Stimulated activated CD4-positive, alpha-beta T cell treated with anti-CD3 and anti-CD28 coated beads, Interleukin-2, amount 100 ng/mL, for 48 hours (primary cell): ENCODE results near the gene CHRNA9.

ENCODE experiments used
- DNase-seq, 2 donors: peaks; one replicate each; pipeline ENCODE4 v3.0.0-alpha.2; 2020

CHRNA9 gene

DNA sequence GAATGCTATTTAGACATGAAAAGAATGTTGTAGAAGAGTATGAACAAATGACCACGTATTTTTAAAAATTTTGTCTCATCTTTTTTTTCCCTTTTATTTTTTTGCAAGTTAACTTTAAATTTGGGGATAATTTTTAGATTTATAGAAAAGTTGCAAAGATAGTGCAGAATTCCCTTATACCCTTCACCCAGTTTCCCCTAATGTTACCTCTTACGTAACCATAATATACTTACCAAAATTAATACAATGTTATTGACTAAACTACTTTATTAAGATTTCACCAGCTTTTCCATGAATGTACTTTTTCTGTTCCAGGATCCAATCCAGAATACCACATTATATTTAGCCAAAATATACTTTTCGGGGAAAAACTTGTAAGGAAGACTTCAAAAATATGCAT, 12.3 kb downstream of the CHRNA9 start:
- DNase-seq, result no peak

GRCh38 chr4:40348000-40348399, 12.9 kb downstream of the CHRNA9 start:
- DNase-seq, result no peak

DNA sequence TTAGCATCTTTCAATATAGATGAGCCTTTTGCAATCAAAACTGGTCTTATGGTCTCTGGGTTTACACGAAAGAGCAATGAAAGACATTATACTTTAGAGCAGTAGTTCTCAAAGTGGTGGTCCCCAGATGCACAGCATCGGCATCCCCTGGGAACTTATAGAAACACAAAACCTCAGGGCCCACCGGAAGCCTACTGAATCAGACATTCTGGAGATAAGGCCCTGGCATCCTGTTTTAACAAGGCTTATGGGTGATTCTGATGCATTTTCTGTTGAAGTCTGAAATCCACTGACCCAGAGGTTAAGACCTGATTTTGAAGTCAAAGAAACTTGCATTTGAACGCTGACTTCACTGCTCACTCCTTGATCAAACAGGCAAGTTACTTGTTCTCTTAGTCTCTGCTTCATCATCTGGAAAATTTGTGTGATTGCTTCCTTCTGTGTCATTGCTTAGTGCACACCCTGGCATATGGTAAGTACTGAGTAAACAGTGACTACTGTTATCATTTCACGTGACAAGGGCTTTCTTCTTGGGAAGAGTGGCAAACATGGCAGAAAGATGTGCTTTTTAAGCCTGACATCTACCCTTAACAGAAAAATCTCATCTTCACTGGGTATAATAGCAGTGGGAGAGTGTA, 14.5 kb downstream of the CHRNA9 start:
- no peak for DNase-seq

- DNase-seq, result no peak
Measured at GRCh38 chr4:40350627-40351227, 15.6 kb downstream of the CHRNA9 start.

- no peak for DNase-seq
Measured at GRCh38 chr4:40354158-40354557, 19.0 kb downstream of the CHRNA9 start.

DNA sequence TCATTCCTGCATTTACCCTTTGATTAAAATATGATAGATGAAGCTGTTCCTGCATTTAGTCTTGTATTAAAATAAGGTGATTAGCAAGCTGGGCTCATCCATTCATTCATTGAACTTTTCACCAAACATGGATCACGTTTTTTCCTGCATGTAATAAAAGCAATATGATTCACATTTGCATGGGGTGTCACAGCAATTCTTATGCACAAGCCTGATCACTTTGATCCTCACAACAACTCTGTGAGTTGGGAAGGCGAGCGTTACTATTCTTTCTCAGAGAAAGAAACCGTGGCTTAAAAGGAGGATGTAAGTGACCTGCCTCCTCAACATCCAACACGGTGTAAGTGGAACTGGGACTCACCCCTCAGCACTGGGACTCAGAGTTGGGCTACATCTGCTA, 20.0 kb downstream of the CHRNA9 start:
- DNase-seq, result no peak

GRCh38 chr4:40357738-40358137, 22.6 kb downstream of the CHRNA9 start:
- DNase-seq, result no peak

GRCh38 chr4:40361338-40361737, 26.2 kb downstream of the CHRNA9 start:
- DNase-seq, result no peak

- DNase-seq, result no peak
Measured at GRCh38 chr4:40363382-40363920, 28.3 kb downstream of the CHRNA9 start.

GRCh38 chr4:40363945-40364344, 28.8 kb downstream of the CHRNA9 start:
- no peak for DNase-seq

- DNase-seq, result no peak
Measured at GRCh38 chr4:40365766-40366165, 30.6 kb downstream of the CHRNA9 start.

DNA sequence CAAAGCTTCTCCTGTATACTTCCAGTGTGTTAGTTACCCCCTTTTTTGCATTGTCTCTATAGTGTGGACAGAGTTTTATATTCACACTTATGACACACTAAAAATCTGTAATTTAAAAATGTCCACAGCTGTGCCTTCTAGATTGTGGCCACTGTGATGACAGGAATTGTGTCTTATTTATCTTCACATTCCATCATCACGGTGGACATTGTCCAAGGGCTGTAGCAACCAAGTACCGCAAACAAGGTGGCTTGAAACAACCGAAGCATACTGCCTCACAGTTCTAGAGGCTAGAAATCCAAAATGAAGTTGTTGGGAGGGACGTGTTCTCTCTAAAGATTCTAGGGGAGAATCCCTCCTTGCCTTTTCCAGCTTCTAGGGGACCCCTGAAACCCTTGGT, 32.3 kb downstream of the CHRNA9 start:
- no peak for DNase-seq

DNA sequence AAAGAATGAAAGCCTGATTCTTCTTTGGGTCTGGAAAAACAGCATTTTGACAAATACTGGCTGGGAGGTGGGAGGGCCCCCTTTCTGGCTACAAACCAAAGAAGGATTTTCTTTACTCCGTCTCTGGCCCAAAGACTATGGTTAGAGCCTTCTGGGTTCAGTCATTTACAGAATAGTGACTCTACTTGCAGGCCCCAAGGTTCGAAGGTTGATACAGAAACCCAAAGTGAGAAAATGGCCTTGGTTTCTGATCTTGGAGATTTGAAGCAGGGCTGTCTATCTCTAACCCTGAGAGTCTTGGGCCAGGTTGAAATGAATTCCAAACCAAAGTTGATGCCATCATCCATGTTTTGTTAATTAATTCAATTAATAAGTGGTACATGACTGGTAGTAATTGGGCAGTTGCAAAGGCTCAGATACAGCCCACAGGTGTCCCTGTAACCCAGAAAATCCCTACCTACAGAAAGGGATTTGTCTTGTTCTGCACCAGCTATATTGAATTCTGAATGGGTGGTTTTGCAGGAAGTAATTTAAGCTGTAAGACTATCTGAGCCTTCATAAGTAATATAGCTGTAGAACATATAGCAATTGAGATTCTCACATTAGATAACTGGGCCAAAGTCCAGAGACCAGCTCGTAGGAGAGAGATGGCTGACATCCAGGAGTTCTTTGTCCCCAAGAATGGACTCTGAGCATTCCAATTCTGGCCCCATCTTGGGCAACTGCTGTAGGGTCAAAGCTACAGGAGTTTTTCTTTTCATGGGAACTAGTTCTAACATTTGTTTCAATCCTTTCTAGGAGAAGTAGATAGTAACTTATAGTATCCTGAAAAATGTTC, 34.5 kb downstream of the CHRNA9 start:
- DNase-seq, result no peak

DNA sequence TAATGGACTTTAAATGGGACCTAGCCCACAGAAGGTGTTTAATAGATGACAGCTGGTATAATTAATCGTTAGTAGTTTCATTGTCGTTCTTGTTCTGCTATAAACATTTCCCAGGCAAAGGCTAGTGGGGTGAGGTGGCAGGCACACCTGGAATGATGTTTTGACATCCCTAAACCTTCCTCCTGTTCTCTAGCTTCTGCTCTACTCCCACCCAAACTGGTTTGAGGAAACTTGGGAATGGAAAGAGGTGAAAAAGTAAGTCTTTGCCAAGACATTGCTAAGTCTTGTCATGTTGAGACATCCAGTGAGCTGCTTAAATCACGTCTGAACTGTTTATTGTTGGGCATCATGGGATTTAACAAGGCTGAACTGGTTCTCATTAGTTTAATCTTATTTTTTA, 37.5 kb downstream of the CHRNA9 start:
- no peak for DNase-seq

DNA sequence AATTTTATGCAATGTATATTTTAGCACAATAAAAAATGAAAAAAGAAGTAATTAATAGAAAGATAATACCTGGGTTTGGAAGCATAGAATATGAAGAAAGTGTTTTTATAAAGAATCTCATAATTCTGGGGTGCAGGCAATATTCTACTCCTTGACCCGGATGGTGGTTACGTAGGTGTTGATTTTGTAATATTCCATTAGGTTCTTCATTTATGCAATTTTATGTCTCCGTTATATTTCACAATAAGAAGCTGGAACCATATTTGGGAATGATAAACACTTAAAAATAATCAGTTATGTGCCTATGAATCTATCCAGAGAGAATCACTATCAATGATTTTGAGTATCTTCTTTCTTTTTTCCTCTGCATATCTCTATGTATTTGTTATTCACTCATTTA, 38.5 kb downstream of the CHRNA9 start:
- DNase-seq, result no peak

DNA sequence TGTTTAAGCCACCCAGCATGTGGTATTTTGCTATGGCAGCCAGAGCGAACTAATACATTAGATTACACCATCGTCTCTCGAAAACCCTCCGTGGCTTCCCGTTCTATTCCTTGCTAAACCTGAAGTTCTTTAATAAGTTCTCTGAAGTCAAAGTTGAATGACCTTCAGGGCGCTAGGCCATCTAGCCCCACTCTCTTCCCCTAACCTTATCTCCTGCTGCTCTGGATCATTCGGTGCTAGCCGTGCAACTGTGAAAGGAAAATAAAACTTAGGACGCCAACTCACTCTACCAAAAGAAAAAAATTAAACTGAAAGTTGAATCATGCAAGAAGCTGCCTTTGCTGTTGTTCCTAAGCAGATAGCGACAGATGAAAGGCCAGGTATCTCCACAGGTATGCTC, 40.0 kb downstream of the CHRNA9 start:
- no peak for DNase-seq

DNA sequence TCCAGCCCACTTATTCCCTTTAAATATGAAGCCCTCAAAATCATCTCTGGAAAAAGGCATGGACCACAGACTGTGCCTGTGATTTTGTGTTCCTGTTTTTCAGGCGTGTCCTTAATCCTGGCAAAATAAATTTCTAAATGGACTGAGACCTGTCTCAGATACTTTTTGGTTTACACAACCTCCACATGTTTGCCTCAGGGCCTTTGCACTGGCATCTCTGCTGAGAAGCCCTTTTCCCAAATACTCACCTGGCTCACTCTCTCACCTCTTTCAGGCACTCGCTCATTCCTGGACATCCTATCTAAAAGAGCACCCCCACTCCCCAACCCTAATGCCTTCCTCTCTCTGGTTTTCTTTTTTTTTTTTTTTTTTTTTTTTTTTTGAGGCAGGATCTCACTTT, 40.5 kb downstream of the CHRNA9 start:
- no peak for DNase-seq

DNA sequence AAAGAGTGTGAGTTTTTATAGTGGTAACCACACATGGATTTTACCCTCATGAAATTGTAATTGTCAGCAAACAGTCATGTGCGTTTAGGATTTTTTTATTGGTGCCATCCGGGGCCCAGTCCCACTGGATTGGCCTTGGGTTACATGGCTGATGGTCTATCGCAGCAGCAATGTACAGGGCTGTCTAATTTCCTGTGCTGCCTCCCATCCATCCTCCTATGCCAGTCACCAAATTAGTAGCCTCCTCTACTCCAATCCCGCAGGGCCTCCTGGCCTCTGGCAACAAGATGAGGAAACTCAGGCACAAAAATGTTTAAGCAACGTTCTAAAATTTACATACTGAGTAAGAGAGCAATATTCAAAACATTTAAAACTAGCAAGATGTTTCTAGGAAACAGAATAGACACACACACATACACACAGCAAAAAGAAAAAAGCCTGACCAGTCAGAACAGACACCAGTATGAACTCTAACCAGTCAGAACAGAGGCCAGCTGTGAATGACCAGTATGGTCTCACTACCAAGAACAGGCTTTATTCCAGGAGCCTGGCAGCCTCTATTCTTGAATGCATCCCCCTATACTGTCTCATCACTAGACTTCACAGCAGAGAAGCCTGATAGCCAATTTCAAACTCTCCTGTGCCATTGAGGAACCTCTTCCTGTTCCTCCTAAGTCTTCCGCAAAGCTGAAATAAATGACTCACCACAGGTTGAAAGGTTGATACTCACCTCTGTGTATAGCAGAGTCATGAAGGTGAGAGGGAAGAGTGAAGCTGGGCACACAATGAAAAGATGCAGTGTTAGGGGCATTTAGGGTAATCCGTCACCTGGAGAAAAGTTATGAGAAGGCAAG, 42.6 kb downstream of the CHRNA9 start:
- DNase-seq, result no peak

DNA sequence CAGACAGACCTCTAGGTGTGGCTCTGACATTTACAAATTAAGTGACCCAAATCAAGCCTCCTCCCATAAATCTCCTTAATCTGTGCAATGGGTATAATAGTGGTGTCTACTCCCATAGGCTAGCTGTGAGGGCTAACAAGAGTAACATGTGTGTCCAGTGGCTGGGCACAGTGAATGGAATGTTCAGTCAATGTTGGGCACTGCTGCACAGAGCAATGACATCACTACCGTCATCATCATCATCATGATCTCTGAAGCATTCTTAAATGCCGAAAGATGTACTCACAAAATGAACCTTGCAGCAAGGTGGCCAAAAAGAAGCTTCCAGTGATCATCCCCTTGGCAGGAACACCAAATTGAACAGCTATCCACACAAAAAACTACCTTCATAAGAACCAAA, 43.5 kb downstream of the CHRNA9 start:
- no peak for DNase-seq

DNA sequence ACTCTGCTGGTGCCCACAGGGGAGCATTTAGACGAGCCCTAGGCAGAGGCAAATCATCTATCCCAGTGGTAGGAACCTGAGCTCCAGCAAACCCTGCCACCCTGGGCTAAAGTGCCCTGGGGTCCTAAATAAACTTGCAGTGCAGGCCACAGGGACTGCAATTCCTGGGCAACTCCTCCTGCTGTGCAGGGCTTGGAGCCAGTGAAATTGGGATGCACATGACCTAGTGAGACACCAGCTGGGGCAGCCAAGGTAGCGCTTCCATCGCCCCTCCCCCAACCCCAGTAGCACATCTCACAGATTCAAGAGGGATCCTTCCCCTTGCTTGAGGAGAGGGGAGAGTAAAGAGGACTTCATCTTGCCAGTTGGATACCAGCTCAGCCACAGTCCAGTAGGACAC, 44.1 kb downstream of the CHRNA9 start:
- DNase-seq, result no peak

- DNase-seq, result no peak
Measured at GRCh38 chr4:40380647-40381046, 45.5 kb downstream of the CHRNA9 start.

GRCh38 chr4:40388239-40388638, 53.1 kb downstream of the CHRNA9 start:
- no peak for DNase-seq

DNA sequence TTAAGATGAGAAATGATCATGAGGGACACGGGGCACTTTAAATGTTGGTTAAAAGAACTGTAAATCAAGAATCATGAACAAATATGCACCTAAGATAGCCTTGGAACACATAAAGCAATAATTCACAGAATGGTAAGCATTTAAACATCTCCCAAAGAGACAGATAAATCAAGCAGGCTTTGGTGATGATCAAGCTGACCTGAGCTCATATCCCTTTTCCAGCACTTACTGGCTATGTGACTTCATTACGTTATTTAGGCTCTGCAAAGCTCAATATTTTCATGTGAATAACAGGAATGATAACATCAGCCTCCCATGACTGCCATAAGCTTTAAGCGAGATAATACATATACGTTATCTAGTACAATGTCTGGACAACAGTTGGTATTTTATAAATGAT, 54.9 kb downstream of the CHRNA9 start:
- DNase-seq, result no peak
